SKM-1 (cell line): ENCODE measurements around the gene PCDH11Y.
"Not testable (repeated sequence)": the region's sequence is repeated elsewhere in the genome, so short reads cannot be mapped to it uniquely, and the experiment has no call there.

Experiments used
- DNase-seq: peaks from one replicate; lab custom pipeline; 2025; ENCODE audit not compliant: unreplicated experiment; lab: John Stamatoyannopoulos, UW

The PCDH11Y gene, protein sequence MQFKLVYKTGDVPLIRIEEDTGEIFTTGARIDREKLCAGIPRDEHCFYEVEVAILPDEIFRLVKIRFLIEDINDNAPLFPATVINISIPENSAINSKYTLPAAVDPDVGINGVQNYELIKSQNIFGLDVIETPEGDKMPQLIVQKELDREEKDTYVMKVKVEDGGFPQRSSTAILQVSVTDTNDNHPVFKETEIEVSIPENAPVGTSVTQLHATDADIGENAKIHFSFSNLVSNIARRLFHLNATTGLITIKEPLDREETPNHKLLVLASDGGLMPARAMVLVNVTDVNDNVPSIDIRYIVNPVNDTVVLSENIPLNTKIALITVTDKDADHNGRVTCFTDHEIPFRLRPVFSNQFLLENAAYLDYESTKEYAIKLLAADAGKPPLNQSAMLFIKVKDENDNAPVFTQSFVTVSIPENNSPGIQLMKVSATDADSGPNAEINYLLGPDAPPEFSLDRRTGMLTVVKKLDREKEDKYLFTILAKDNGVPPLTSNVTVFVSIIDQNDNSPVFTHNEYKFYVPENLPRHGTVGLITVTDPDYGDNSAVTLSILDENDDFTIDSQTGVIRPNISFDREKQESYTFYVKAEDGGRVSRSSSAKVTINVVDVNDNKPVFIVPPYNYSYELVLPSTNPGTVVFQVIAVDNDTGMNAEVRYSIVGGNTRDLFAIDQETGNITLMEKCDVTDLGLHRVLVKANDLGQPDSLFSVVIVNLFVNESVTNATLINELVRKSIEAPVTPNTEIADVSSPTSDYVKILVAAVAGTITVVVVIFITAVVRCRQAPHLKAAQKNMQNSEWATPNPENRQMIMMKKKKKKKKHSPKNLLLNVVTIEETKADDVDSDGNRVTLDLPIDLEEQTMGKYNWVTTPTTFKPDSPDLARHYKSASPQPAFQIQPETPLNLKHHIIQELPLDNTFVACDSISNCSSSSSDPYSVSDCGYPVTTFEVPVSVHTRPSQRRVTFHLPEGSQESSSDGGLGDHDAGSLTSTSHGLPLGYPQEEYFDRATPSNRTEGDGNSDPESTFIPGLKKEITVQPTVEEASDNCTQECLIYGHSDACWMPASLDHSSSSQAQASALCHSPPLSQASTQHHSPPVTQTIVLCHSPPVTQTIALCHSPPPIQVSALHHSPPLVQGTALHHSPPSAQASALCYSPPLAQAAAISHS (N-terminal part only)

DNA sequence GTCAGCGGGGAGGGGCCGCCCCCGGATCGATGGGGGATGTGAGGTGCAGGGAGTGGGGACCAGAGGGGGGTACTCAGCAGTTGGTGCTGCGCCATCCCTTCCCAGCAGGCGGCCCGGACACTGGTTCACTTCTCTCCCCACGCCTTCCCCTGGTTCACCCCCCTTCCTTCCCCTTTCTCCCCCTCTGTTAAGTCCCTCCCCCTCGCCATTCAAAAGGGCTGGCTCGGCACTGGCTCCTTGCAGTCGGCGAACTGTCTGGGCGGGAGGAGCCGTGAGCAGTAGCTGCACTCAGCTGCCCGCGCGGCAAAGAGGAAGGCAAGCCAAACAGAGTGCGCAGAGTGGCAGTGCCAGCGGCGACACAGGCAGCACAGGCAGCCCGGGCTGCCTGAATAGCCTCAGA, at the start of gene PCDH11Y:
Gene PCDH11Y (plus strand): TSS at position 240 of the 400 bp plus-strand sequence. CDS start 56,804 bp downstream, outside the sequence.
- DNase-seq = not testable (repeated sequence)

DNA sequence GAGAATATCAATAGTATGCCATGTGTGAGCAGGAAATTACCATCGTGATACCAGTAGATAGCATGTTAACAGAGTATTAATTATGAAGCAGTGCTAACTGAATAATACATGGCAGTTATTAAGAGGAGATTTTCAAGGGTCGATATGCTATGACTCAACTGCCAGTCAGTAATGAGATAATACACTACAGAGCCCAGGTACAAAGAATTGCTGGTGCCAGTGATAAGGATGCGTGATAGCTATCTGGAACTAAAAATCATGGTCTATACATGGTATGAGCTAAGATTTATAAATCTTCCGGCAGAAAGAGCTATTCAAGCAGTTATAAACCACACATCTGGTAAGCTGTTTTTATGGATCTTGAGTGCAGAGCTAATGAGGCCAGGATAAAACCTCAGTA, 32.2 kb upstream of the PCDH11Y start:
- not testable (repeated sequence) for DNase-seq

- DNase-seq = not testable (repeated sequence)
Observed at GRCh38 chrY:4991743-4992400, 8.2 kb upstream of the PCDH11Y start.

- DNase-seq = not testable (repeated sequence)
Observed at GRCh38 chrY:4994892-4995291, 5.2 kb upstream of the PCDH11Y start.

GRCh38 chrY:5002476-5003184, 2.5 kb downstream of the PCDH11Y start:
- DNase-seq = not testable (repeated sequence)

DNA sequence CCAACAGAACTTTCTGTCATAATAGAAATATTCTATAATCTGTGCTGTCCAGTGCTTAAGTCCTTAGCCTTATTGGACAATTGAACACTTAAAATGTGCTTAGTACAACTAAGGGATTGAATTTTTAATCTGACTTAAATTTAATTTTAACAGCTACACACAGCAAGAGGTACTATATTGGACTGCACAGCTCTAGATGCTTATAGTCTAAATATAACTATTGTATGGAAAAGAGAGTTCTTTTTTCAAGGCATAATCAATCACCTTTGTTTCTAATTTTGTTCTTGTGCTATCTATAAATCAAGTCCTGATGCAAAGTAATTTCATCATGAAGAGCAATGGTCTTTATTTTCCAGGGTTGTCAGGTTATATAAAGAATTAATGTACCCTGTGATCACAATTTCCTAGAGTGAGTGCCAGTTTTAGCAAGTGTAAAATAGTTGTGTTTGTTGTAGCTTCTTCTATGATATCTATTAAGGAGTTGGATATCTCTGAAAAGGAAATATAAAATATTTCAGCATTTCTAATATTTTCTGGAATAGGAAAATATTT, 39.0 kb downstream of the PCDH11Y start:
- not testable (repeated sequence) for DNase-seq

DNA sequence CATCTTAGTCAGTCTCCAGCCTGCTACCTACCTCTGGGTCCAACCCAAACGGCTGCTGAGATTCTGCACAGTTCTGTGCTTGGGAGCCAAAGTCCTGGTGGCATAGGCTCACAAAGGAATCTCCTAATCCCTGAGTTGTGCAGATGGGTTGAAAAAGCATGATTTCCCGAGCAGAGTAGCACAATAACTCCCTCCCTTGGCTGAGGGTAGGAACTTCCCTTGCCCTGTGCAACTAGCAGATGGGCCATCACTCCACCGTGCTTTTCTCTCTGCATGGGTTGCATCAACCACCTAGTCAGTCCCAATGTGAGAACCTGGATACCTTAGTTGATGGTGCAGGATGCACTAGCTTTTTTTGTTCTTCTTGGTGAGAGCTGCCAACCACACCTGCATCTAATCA, 82.9 kb downstream of the PCDH11Y start:
- DNase-seq = not testable (repeated sequence)

GRCh38 chrY:5182998-5183397, 182.9 kb downstream of the PCDH11Y start:
- not testable (repeated sequence) for DNase-seq

DNA sequence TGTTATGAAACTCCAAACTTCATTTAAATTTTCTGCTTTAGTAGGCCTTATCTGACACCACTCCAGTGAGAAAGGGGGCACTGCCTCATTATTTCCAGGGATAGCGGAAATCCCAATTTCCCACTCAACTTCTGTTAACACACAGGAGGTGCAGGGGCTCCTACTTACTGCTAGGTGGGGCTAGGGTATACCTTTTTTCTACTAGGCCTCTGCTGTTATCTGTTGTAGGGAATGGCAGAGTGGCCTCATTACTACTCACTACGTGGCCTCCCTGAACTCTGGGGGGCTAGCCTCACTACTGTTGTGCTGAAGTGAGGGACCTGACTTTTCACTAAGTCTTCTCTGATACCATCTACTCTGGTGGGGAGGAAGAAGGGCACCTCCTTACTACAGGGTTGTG, 215.0 kb downstream of the PCDH11Y start:
- DNase-seq = not testable (repeated sequence)

- not testable (repeated sequence) for DNase-seq
Observed at GRCh38 chrY:5324931-5325330, 324.8 kb downstream of the PCDH11Y start.

DNA sequence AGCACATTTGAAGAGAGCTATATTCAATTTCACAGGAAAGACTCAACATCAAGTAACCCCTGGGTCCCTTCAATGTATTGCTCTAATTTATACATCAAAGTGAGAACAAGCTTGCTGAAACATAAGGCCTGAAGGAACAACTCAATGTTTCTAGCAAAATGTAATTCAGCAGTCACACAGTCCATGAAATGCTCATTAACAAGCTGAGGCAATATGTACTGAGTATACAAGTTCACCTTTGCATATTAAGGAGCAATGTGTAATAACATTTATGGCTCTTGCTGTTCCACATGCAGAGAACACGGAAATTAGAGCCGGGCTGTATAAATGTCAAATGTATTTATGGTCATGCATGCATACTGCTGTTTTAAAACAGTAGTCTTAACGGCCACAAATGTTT, 342.1 kb downstream of the PCDH11Y start:
- DNase-seq = not testable (repeated sequence)

- DNase-seq = not testable (repeated sequence)
Observed at GRCh38 chrY:5543705-5544104, 543.6 kb downstream of the PCDH11Y start.

DNA sequence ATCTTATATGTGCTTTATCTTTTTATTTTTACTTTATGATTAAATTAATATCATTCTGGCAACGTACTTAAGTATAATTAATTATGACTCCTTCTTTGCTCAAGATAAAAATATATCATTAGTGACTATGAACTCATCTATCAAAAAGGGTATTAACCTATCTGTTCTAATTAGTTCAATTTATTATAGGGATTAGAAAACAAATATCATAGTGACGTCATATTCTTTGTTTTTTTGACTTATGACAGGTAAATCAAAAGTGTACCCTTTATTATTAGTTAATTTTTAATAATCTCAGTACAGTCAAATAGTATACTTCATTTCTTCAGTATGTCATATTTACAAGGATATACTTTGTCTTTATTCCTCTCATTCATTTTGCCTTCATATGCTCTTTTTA, 638.5 kb downstream of the PCDH11Y start:
- not testable (repeated sequence) for DNase-seq

- DNase-seq = not testable (repeated sequence)
Observed at GRCh38 chrY:5679265-5679664, 679.2 kb downstream of the PCDH11Y start.

- not testable (repeated sequence) for DNase-seq
Observed at GRCh38 chrY:5708727-5709126, 708.6 kb downstream of the PCDH11Y start.

GRCh38 chrY:5709788-5710381, 709.8 kb downstream of the PCDH11Y start:
- not testable (repeated sequence) for DNase-seq

DNA sequence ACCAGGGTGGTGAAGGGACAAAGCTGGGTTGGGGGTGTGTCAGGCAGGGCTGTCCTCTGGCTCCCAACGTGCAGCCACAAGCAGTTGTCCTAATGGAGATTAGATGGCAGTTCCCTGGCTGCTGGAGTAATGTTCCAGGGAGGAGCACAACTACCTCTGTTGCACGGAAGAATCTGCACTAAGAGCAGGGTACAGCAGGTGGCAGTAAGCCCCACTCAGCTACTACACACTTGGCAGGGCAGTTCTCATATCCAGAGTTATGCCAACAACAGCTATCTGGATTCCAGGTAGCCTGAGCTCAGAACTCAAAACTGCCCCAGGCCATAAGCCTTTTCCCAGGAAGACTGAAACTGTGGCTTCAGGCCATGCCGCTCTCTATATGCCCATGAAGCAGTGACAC, 761.3 kb downstream of the PCDH11Y start:
- not testable (repeated sequence) for DNase-seq

GRCh38 chrY:5776485-5776884, 776.4 kb downstream of the PCDH11Y start:
- not testable (repeated sequence) for DNase-seq
